Tibial artery (tissue), 4 donors: Measurements from ENCODE around the gene EFCAB11.

ENCODE experiments used
- DNase-seq, 2 donors: peaks; one replicate each; pipeline ENCODE4 v3.0.0-alpha.2; 2019
- H3K27ac ChIP-seq, 2 donors: fragments of 200-600 bp; sonication (generic) in 1 of 2; 1 replicate in 1 of 2; 2 replicates in 1 of 2; pipeline ENCODE4 v1.5.1; 2018 to 2019; ENCODE audit warnings: mild to moderate bottlenecking in 1 of 2
- H3K27me3 ChIP-seq, 2 donors: fragments of 200-600 bp; sonication (generic) in 1 of 2; one replicate each; pipeline versions ENCODE4 v1.5.1 to v1.6.0; 2016 to 2019
- H3K36me3 ChIP-seq, 3 donors: fragments of 200-600 bp; sonication (generic) in 2 of 3; one replicate each; pipeline ENCODE4 v1.5.1; 2016 to 2019; ENCODE audit warnings: mild to moderate bottlenecking in 2 of 3
- H3K4me1 ChIP-seq, 4 donors: fragments of 200-600 bp; sonication (generic) in 2 of 4; 1 replicate in 3 of 4; 2 replicates in 1 of 4; pipeline ENCODE4 v1.5.1; 2016 to 2019
- H3K4me3 ChIP-seq, 2 donors: fragments of 200-600 bp; sonication (generic) in 1 of 2; 1 replicate in 1 of 2; 2 replicates in 1 of 2; pipeline ENCODE4 v1.5.1; 2018 to 2019; ENCODE audit warnings: mild to moderate bottlenecking in 2 of 2
- H3K9me3 ChIP-seq, 3 donors: fragments of 200-600 bp; sonication (generic) in 1 of 3; one replicate each; pipeline ENCODE4 v1.5.1; 2016 to 2019
- intact Hi-C: fragments of 100-400 bp; cut with DNase I; formaldehyde crosslinking; loops from one replicate; pipeline ENCODE4 v1.15.0; 2023; ENCODE audit warnings: low total_unique reads
- TF ChIP-seq, protein P1 (sequence below), 2 experiments: fragments of 200-600 bp in 1 of 2; fragments of 450-650 bp in 1 of 2; IDR thresholded peaks; one replicate each; pipeline ENCODE4 v1.5.1; 2017 to 2019; ENCODE audit warnings: antibody characterized with exemption in 2 of 2, mild to moderate bottlenecking in 1 of 2, moderate library complexity in 1 of 2

The EFCAB11 gene

DNA sequence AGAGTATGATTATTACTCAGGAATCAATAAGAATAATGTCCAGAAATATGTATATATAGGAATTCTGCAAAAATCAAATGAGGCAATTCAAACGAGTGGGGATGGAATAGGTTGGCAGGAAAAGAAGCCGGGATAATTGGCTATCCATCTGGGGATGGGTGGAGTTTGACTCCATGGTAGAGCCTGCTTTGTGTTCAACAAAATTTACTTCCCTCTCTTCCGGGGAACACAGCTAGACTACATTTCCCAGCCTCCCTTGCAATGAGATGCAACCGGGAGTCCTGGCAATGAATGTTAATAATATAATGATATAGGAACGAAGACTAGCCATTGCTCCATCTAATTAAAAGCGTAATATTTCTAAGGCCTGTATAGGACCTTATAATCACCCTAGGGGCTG is 146.6 kb downstream of the EFCAB11 start:
- intact Hi-C loops = no loop called here
- H3K27me3 ChIP-seq = no peaks in the 10 kb centered on the region

DNA sequence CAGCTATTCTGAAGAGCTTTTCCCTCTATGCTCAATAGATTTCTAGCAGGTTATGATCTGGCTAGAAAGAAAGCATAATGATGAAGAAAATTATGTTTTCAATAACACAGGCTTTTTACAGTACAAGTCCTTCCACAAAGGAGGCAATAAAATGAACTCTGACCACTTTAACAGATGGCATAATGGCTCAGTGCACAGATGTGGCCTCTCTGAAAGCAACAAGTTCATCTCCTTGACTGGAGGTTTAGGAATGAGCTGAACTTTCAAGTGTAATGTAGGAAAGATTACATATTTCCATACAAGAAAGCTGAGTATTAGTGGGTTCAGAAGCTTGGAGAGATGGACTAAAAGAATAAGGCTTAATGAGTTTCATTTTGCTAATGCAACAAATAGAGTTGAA is 147.4 kb downstream of the EFCAB11 start:
- H3K9me3 ChIP-seq = no peaks in the 10 kb centered on the region
- no peak overlapping the region for H3K4me3 ChIP-seq
- no peaks in the 10 kb centered on the region for H3K27me3 ChIP-seq
- H3K27ac ChIP-seq = no peak overlapping the region
- no peaks in the 10 kb centered on the region for H3K36me3 ChIP-seq
- TF ChIP-seq, protein P1, sequence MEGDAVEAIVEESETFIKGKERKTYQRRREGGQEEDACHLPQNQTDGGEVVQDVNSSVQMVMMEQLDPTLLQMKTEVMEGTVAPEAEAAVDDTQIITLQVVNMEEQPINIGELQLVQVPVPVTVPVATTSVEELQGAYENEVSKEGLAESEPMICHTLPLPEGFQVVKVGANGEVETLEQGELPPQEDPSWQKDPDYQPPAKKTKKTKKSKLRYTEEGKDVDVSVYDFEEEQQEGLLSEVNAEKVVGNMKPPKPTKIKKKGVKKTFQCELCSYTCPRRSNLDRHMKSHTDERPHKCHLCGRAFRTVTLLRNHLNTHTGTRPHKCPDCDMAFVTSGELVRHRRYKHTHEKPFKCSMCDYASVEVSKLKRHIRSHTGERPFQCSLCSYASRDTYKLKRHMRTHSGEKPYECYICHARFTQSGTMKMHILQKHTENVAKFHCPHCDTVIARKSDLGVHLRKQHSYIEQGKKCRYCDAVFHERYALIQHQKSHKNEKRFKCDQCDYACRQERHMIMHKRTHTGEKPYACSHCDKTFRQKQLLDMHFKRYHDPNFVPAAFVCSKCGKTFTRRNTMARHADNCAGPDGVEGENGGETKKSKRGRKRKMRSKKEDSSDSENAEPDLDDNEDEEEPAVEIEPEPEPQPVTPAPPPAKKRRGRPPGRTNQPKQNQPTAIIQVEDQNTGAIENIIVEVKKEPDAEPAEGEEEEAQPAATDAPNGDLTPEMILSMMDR (IDR thresholded peaks at IDR 0.05) = no peak
- intact Hi-C loops = no loop called here
- H3K4me1 ChIP-seq = no peaks in the 10 kb centered on the region
- DNase-seq = no peak

More for the DNA sequence above, 146.6 kb downstream of the EFCAB11 start:
- H3K27ac ChIP-seq = no peak overlapping the region
- no peak for DNase-seq
- TF ChIP-seq, protein P1 (IDR thresholded peaks at IDR 0.05) = no peak
- H3K4me3 ChIP-seq = no peak overlapping the region
- no peaks in the 10 kb centered on the region for H3K9me3 ChIP-seq
- peaks cover 0 to 2% (median 0%) of the 10 kb centered on the region in 4 donors for H3K4me1 ChIP-seq
- no peaks in the 10 kb centered on the region for H3K36me3 ChIP-seq

DNA sequence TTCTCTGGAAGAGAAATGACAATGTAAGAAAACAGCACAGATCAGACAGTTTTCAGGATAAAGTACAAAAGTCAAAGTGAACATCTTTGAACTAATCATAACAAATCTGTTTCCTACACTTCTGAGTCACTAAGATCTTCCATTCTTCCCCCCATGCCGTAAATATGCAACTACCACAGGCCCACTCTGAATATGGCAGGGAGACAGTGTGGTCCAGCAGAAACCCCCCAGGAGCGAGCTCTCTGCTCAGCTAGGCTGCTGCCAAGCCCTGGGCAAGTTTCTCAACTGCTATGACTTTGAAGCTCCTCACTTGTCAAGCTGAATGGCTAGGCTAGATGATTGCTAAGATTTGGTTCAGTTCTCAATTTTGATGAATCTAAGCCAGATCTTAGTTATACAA is 148.1 kb downstream of the EFCAB11 start:
- no peak for DNase-seq
- TF ChIP-seq, protein P1 (IDR thresholded peaks at IDR 0.05) = no peak
- H3K36me3 ChIP-seq = no peaks in the 10 kb centered on the region
- intact Hi-C loops = no loop called here
- H3K27ac ChIP-seq = no peak overlapping the region
- no peak overlapping the region for H3K4me3 ChIP-seq
- no peaks in the 10 kb centered on the region for H3K27me3 ChIP-seq
- no peaks in the 10 kb centered on the region for H3K4me1 ChIP-seq
- H3K9me3 ChIP-seq = no peaks in the 10 kb centered on the region

DNA sequence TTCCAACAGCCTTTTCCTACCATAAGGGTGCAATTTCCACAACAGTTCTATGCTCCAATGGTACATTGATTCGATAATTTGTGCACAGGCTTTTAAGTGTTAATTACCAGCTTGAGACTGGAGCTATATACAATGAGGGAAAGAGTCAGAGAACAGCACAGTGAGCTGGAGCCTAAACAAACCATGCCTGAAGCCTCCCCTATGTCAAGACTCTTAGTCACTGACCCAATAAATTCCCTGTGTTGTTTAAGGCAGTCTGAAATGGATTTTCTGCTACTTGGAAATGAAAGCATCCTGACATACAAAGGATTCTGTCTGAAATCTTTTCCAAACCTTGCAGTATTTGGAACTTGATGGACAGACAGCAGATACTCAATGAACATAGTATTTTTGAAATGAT is 149.0 kb downstream of the EFCAB11 start:
- no peak overlapping the region for H3K4me3 ChIP-seq
- TF ChIP-seq, protein P1 (IDR thresholded peaks at IDR 0.05) = no peak
- no peaks in the 10 kb centered on the region for H3K9me3 ChIP-seq
- no peak overlapping the region for H3K27ac ChIP-seq
- intact Hi-C loops = no loop called here
- DNase-seq = no peak
- H3K36me3 ChIP-seq = no peaks in the 10 kb centered on the region
- H3K27me3 ChIP-seq = no peaks in the 10 kb centered on the region
- H3K4me1 ChIP-seq = no peaks in the 10 kb centered on the region

DNA sequence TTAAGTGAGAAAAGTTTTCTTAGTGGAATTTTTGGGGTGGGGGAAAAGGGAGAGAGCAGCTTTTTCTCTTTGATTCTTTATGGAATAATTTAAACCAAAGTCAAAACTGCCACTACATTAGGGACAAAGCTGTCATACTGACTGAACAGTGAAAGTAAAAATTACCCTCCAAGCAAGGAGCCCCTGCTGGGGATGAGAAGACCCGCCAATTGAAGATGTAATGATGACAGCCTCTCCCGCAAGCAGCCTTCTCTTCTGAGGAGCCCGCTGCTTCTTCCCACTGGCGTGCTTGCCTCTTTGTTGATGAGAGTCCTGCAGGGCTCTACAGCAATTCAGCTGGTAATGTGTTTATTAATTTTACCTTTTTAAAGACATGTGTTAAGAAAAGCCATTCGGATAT is 151.0 kb downstream of the EFCAB11 start:
- TF ChIP-seq, protein P1 (IDR thresholded peaks at IDR 0.05) = no peak
- Histone ChIP-seq H3K4me1 (no peaks in the 10 kb centered on the region), H3K36me3 (no peaks in the 10 kb centered on the region), H3K27me3 (no peaks in the 10 kb centered on the region), H3K9me3 (no peaks in the 10 kb centered on the region), H3K27ac (no peak overlapping the region), H3K4me3 (no peak overlapping the region)
- DNase-seq = no peak
- intact Hi-C loops = no loop called here

DNA sequence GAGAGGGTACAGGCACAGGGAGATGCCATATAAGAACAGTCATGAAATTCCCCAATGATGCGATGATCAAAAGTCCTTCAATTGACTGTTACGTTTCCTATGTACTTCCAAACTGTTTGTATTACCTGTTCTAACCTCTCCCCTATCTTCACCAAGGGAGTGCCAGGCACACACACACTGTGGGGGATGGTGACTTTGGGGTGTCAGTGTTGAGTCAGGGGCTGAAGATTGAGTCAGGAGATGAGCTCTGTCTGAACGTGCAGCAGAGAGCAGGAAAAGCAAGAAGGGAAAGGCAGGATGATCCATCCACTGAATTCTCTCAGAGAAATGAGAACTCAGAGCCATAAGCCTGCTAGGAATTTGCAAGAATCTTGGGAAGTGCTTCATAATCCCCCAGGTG is 153.4 kb downstream of the EFCAB11 start:
- no peak overlapping the region for H3K27ac ChIP-seq

More for the DNA sequence above, 153.4 kb downstream of the EFCAB11 start:
- Histone ChIP-seq H3K4me3 (no peak overlapping the region), H3K4me1 (no peaks in the 10 kb centered on the region), H3K27me3 (no peaks in the 10 kb centered on the region), H3K36me3 (no peaks in the 10 kb centered on the region), H3K9me3 (no peaks in the 10 kb centered on the region)
- DNase-seq = no peak
- intact Hi-C loops = no loop called here
- TF ChIP-seq, protein P1 (IDR thresholded peaks at IDR 0.05) = no peak
